ENCODE measurements around the gene REG1A.

The REG1A gene

DNA sequence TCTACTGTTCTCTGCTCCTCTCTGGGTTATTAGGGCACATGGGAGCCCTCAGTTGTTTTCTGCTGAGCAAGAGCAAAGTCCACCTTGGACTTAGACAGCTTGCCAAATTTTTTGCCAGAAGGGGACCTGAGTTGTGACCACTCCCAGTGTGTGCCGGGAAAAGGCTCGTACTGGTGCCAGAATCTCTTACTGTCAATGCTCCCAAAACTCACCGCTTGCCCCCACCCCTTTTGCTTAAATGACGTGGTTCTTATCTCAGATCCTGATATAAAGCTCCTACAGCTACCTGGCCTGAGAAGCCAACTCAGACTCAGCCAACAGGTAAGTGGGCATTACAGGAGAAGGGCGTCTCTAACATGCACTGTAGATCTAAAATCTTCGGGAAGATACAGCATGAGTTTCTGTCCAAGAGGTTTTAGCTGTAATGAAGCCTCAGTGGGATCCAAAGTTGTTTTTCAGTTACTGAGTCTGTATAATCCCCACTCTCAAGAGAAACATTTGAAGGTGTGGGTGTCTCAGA is at the start of gene REG1A:
Gene REG1A, plus strand, starts transcription at position 295 of the 520 bp plus-strand sequence. CDS start 374 bp downstream, outside the sequence.
- DNase-seq = no peak

DNA sequence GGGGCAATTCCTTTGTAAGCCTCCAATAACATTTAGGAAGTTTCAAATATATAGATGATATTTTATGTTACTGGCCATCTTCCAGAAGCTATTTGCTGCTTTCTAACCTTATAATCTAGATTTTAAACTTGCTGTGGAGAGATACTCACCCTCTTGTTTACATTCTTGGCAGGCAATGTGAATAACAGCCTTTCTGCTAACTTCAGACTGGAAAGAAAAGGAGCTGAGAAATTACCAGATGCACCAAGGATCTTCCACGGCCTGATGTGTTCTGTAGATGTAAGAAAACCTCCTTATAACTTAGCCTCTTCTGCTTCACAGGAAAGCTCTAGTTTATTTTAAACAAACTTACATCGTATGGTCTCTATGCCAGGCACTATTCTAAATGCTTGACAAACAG is 49.2 kb upstream of the REG1A start:
- DNase-seq = no peak

DNA sequence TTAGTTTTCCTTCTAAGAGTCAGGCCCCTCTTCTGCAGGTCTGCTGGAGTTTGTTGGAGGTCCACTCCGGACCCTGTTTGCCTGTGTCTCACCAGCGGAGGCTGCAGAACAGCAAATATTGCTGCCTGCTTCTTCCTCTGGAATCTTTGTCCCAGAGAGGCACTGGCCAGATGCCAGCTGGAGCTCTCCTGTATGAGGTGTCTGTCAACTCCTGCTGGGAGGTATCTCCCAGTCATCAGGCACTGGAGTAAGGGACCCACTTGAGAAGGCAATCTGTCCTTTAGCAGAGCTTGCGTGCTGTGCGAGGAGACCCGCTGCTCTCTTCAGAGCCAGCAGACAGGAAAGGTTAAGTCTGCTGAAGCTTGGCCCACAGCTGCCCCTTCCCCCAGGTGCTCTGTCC is 37.3 kb upstream of the REG1A start:
- no peak for DNase-seq

GRCh38 chr2:79083597-79084251 is 36.6 kb upstream of the REG1A start:
- DNase-seq = no peak

DNA sequence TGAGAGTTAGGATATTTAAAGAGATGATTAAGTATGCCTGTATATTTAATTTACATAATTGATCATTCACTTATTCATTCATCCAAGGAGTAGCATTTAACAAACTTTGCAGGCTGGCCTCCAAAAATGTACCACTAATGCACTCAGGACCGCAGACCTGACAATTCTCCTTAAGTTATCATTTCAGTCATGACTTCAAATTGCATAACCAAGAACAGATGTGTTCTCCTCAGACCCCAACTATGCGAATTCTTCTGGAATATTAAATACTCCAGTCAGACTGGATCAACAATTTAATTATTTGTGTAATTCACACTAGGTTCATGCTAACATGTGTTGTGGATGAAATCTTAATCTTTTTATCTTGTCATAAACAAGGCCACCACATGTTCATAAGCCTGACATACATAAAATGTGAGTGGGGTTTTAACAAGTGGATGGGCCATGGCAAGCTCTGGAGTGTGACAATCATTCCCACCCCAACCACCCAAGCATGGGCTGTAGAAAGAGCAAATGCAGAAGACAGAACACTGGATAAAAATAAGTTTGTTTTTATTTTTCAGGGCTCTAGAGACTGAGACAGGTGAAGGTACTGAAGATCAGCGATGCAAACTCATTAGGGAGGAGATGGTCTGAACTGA is 35.7 kb upstream of the REG1A start:
- no peak for DNase-seq

GRCh38 chr2:79085382-79085781 is 34.9 kb upstream of the REG1A start:
- DNase-seq = no peak

- DNase-seq = no peak
These were observed 34.0 kb upstream of the REG1A start for GRCh38 chr2:79086255-79086654.

DNA sequence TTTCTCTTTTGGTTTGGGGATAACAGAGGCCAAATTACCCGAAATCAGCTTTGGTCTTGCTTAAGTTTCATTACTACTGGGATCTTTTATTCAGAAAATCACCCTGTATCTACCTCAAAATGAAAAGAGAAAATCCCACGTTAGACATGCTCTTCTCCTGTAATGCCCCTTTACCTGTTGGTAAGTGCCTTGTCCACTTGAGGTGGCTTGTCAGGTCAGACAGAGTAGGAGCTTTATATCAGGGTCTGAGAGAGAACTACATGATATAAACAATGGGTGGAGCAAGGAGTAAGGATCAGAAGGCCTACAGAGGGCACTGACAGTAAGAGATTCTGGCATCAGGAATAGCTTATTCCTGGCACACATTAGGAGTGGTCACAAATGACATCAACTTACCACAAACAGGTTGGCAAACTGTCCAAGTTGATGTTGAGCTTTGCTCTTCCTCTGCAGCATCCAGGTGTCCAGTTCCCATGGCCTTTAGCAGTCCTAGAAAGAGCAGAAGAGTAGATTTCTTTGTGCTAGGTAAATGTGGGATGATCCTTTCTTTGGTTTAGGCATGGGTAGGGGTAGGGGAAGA is 32.4 kb upstream of the REG1A start, which contains the start of gene REG1B:
Gene REG1B, minus strand, starts transcription at position 209 of the 580 bp plus-strand sequence. CDS start 381 bp downstream, outside the sequence.
- no peak for DNase-seq

DNA sequence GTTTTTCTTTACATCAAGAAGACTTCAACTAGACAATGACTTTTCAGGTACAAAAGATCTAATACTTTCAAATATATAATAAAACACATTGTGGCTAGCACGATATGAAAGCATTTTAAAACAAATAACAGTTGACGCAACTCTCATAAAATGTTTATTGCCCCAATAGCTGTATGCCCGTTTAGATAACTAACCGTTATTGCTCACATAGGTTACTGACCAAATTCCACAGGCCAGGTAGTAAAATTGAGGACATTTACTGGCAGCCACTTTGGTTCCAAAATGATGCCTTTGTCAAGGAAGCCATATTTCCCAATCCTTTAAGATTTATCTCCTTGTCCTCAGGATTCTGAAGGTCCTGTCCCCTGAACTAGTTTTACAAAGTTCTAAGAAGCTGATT is 29.6 kb upstream of the REG1A start:
- no peak for DNase-seq

DNA sequence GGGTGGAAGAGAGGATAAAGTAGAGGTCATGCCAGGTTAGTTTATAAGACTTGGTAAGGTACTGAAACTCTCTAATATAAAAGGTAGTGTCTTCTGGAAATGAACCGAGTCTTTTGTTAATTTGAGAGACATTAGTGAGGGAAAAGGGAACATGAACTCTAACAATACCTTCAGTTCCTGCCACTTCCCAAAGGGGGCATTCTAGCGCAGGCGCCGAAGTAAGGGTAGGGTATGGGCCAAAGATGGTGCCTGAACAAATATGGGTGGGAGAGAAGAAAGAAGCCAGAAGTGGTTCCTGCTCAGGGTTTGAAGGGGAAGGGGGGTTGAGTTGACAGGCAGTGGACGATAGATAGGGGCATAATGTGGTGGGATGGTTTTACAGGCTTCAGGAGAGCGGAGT is 22.4 kb upstream of the REG1A start:
- no peak for DNase-seq

DNA sequence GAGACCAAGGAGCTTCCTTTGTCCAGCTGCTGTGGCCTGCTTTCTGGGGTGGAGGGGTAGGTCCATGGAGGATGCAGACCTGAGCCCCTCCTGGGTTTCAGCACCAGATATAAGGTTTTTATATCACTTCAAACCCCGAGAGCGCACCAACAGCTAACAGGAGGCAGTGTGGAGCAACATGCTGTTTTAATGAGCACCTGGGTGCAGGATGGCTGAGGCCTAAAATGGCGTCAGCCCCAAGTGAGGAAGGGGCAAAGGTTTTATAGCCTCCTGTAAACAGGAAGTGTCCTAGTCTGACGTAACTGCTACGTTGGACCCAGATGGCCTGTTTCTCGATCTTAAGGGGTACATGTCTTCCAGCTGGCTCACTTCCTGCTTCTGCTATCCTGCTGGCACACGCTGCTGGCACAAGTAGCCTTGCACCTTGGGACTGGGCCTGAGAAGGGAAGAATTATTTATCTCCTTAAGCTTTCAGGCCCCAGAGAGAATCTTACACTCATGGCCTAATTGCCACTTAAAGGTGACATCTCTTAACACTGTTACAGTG is 21.1 kb upstream of the REG1A start:
- no peak for DNase-seq

DNA sequence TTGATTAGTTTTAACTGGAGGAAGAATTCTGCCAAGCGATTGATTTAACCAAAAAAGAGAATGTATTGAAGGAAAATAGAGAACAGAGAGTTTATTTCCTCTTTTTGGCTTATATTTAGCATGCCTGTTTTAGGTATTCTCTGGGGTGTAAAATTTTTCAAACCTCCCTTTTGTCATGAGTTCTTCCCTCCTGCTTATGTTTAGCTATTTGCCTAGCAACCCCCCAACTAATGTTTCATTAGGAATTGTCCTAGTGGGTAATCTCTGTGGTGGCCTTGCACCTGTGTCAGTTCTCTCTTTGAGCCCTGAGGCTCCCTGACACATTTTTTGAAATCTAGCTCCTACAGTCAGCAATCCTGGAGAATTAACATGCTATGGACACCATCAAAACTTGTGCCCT is 20.0 kb upstream of the REG1A start:
- DNase-seq = no peak

- no peak for DNase-seq
These were observed 19.3 kb upstream of the REG1A start for GRCh38 chr2:79101024-79101423.

DNA sequence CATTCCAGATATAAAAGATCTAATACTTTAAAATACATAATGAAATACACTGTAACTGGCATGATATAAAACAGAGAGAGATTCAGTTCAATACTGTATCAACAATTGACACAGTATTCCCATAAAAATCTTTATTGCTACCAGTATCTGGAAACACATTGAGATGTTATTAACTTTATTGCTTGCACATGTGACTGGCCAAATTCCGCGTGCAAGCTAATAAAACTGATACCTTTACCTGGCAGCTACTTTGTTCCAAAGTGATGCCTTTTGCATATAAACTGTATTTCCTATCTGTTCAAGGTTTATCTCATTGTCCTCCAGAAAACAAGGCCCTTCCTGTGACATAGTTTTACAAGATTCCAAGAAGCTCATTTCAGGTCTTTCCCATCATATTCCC is 17.1 kb upstream of the REG1A start:
- no peak for DNase-seq

- no peak for DNase-seq
These were observed 15.0 kb upstream of the REG1A start for GRCh38 chr2:79105259-79105658.

GRCh38 chr2:79112269-79112668 is 8.0 kb upstream of the REG1A start:
- DNase-seq = no peak

GRCh38 chr2:79114797-79115494 is 5.3 kb upstream of the REG1A start:
- DNase-seq = no peak

- no peak for DNase-seq
These were observed 3.0 kb upstream of the REG1A start for GRCh38 chr2:79116997-79117928.

DNA sequence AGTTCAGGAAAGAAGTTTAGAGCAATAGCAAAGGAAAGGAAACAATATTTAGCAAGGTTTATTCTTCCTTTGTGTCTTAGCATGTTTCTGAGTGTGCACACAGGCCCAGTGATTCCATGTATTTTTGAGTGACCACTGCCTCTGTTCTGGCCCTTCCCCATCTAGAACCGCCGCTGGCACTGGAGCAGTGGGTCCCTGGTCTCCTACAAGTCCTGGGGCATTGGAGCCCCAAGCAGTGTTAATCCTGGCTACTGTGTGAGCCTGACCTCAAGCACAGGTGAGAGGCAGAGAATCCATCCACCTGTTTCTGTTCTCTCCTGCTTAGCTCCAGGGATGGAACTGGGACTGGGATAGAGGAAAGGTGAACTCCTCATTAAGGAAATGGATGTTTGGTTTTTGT is 2.4 kb downstream of the REG1A start:
- no peak for DNase-seq

GRCh38 chr2:79124907-79125720 is 4.8 kb downstream of the REG1A start:
- no peak for DNase-seq

DNA sequence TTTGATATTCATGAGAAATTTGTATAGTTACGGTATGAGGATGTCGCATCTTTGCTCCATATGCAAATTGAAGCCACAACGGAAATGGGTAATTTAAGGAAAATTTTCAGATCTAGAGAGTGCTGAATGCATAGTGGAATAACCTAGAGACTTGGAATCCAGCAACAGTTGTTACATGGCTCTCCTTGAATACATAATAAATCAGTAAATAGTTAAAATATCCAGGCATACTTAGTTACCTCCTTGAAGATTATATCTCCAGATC is 5.4 kb downstream of the REG1A start:
- no peak for DNase-seq
